HG03558 (cell line): Measurements from ENCODE around the gene TMEM125.

Experiments used
- ATAC-seq: cut with Tn5 transposase; IDR thresholded peaks from one replicate; pipeline ENCODE4 v1.9.1; 2021; ENCODE audit warnings: moderate number of reproducible peaks; ENCODE audit not compliant: unreplicated experiment; ENCODE audit errors: extremely low read depth

TMEM125 gene

DNA sequence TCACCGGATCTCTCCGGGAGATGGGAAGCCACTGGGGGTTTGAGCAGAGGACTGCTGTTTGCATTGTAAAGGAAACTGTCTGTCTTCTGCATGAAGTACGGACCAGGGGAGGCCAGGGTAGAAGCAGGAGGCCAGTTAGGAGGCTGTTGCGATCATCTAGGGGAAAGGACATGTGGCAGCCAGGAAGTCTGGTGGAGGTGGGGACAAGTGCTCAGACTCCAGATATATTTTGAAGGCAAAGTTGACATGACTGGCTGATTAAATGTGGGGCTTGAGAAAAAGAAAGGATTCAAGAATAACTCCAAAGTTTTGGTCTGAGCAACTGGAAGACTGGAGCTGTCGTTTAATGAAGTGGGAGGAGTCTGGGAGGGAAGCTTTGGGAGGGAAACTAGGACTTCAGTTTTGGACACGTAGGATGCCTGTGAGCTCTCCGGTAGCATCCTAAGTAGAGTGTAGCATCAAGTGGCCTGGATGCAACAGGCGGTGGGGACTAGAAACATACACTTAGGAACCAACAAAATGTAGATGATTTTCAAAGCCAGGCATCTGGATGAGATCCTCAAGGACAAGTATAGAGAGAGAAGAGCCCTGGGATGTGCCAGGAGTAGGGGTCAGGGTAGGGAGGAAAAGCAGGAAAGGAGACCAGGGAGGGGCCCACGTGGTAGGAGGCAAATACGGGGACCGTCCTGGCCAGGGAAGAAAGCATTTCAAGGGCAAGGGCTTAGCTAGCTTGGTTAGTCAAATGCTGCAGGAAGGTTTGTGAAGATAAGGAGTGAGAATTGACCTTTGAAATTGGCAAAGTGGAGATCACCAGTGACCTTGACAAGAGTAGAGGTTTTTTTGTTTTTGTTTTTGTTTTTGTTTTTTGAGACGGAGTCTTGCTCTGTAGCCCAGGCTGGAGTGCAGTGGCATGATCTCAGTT is 19.3 kb downstream of the TMEM125 start:
- no peak for ATAC-seq

DNA sequence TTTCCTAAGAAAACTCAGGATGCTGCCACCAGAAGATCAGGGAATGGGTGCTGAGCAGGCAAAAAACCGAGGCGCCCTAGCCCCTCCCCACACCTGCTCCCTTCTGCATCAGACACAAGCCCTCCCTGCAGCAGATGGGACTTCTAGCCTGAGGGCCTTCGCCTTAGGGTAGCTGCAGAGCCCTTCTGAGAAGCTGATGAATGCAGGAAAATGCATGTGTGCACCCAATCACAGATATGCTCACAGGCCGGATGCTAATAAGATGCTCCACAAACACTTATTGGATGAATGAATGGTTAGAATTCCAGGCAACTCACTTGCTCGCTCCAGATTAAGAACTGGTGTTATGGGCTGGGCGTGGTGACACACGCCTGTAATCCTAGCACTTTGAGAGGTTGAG is 22.4 kb downstream of the TMEM125 start:
- no peak for ATAC-seq

DNA sequence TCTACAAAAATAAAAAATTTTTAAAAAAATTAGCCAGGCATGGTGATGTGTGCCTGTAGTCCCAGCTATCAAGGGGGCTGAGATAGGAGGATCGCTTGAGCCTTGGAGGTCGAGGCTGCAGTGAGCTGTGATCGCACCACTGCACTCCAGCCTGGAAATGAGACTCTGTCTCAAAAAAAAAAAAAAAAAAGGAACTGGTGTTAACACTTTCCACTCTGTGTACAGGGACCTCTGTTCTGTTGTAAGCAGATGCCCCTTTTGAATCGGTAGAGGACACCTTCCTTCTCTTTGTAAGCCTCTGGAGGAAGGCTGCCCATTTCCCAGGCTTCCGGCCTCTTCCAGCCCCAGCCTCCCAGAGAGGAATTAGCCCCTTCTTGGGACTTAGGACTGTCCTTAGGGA is 22.9 kb downstream of the TMEM125 start:
- ATAC-seq: no peak

DNA sequence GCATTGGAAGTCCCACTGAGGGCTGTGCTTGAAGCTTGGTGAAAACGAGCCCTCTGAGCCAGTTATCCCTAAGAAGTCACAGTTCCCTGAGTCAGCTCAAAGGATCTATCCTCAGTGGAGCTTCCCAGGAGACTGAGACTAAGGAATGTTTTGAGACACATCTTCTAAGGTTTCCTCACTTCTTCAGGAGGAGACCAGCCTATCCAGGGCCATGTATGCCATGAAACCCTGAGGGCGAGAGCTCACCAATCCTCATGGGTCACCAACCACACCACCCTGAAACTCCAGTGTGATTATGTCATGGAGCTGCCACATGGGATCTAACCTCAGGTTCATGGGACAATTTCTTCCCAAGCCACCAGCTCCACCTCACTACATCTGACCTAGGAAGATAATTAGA is 23.4 kb downstream of the TMEM125 start:
- ATAC-seq: no peak

DNA sequence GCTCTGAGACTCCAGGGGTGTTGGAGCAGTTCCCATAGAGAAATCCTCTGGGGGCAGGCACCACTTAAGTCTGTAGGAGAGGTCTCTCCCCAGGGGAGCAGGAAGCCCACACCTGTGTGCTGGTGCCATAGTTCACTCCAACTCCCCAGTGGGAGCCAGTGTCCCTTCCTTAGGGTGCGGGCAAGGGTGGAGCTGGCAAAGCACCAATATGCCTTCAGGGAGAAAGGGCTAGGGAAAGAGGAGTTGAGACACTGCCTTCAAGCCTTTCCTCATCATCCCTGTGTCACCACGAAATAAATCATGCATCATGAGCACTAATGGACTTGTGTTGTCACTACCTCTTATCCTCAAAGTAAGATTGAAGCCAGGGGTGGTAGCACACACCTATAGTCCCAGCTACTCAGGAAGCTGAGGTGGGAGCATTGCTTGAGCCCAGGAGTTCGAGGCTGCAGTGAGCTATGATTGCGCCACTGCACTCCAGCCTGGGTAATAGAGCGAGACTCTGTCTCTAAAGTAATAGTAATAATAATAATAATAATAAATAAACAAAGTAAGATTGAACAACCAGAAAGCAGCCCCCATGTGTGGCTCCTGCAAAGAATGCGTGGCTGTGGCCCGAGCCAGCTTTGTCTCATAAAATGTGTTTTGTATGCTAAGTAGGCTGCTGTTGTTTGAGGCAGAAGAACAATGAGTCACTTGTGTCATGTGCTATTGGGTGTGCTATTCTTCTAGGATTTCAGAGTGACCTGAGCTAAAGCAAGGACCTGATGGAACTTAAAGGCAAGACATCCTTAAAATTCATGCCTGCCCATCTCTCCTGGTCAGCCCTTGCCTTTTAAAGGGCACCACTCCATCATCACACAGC is 24.3 kb downstream of the TMEM125 start:
- ATAC-seq: no peak

DNA sequence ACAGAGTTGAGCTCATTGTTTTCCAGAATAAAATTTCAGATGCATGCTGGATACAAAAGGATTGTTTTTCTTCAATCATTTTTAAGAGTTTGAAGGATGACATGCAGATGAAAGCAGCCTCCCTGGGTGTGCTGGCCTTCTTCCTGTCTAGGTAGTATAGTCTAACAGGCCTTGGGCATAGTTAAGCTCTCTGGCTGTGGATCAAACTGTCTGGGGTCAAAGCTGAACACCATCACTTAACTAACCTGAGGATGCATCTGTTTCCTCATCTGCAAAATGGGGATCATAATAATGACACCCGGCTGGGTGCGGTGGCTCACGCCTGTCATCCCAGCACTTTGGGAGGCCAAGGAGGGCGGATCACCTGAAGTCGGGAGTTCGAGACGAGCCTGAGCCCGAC is 25.0 kb downstream of the TMEM125 start:
- no peak for ATAC-seq

DNA sequence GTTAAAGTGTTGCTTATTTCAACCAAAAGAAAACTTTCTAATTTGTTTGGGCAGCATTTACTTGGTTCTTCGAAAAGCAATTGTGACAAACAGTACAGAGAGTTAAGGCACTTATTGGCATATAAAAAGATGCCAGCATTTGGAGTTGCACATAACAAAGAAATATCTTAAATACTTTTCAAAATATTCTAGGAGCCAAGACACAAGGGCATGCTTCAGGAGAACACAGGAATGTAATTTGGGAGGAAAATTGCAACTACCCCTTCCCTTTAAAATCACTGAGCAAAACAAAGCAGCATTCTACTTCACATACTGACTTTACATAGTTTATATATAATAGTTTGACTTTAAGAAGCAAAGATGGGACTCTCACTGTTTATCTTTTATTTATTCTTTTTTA is 26.4 kb downstream of the TMEM125 start:
- no peak for ATAC-seq

DNA sequence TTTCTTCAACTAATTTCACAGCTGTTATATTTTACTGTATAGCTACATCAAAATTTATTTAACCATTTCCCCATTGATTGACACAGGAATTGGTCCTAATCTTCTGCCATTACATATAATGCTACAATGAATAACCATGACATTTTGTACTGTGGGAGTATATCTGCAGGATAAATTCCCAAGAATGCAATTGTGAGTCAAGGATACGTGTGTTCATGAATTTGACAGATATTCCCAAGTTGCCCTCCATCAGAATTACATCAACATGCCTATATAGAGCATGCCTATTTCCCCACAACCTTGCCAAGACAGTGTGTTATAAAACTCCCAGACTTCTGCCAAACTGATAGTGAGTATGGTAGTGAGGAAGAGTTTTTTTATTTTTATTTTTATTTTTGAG is 28.3 kb downstream of the TMEM125 start:
- no peak for ATAC-seq

DNA sequence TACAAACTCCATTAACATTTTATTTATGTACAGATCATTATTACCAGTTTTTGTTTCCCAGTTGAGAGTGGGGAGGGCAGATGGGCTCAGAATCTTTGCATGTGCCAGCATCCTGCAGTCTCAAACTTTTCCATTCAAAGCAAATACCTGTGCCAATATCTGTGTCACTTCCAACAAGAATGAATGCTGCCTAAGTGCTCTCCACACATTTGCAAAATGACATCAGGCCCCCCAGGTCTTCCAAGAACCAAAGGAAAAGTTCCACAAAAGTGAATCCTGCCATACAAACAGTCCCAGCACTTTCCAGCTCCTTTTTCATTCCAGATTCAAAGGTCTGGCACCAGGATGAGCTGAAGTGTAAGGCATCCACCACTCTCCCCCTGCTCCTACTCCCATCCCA is 29.3 kb downstream of the TMEM125 start:
- no peak for ATAC-seq

DNA sequence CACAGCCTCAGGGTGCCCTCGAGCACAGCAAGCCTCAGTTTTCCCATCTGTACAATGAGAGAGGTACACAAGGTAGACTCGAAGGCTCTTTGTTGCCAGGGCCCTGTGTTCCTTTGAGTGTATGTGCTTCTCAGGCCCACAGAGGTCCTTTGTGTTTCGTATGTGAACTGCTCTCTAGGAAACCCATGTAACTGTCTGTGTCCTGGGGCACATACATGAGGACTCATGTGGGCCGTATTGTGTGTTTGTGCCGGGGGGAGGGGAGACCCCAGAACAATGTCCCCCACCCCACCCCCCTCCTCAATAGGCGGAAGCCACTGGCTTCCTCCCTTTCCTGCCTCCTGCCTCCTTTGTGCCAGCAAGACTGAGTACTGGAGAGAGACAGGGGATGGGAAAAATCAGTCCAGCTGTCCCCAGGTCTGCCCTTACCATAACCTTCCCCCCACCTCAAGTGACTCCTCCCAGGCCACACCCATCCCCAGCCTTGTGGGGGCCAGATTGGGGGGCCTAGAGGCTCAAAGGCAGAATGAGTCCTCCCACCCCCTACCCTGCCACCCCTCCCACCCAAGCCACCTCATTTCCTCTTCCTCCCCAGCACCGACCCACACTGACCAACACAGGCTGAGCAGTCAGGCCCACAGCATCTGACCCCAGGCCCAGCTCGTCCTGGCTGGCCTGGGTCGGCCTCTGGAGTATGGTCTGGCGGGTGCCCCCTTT is 30.8 kb downstream of the TMEM125 start, which contains the start of gene TIE1:
TSS of gene TIE1 (plus strand) at position 605 of the 717 bp plus-strand sequence. CDS start at position 695, 90 bp downstream.
- no peak for ATAC-seq

DNA sequence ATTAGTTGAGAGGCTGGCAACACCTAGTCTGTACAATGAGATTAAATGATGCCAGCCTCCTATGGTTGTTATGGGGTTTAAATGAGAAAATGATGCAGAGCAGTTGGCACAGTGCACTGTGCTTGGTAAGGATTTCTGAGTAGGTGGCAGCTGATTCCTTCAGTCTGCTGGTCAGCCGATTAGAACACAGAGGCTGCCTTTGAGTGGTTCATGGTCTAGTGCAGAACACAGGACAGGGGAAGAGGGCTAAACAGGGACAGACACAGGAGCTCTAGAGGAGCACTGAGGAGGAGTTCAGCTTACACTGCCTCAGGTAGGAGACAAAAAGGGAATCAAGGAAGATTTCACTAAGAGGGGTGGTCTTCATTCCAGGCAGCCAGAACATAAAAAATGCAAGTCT is 32.4 kb downstream of the TMEM125 start:
- ATAC-seq: no peak

DNA sequence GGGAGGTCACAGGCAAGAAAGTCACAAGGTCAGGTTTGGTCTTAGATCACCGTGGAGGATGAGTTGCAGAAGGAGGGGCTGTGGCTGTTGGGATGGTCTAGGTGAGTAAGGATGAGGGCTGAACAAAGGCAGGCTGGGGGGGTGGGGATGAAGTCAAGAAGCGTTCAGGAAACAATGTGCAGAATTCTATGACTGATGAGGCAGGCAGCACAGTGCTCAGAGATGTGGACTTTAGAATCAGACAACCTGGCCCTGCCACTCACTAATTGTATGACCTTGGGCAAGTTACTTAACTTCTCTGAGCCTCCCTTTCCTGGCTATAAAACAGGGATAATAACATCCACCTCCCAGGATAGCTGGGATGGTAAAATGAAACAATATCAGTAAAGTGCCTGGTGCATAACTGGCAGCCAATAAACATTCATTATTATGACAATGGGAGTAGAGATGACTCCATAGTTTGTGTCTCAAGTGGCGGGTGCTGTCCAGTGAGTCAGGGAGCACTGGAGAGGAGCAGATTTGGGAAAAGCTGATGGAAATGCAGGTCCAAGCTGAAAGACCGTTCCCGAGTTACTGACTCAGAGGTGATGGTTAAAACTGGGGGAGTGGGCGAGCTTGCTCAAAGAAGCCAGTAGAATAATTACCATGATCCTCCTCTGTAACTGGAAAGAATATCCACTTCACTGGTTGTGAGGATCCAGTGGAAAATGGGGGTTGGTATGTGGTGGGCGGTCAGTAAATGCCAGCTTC is 33.1 kb downstream of the TMEM125 start:
- no peak for ATAC-seq

DNA sequence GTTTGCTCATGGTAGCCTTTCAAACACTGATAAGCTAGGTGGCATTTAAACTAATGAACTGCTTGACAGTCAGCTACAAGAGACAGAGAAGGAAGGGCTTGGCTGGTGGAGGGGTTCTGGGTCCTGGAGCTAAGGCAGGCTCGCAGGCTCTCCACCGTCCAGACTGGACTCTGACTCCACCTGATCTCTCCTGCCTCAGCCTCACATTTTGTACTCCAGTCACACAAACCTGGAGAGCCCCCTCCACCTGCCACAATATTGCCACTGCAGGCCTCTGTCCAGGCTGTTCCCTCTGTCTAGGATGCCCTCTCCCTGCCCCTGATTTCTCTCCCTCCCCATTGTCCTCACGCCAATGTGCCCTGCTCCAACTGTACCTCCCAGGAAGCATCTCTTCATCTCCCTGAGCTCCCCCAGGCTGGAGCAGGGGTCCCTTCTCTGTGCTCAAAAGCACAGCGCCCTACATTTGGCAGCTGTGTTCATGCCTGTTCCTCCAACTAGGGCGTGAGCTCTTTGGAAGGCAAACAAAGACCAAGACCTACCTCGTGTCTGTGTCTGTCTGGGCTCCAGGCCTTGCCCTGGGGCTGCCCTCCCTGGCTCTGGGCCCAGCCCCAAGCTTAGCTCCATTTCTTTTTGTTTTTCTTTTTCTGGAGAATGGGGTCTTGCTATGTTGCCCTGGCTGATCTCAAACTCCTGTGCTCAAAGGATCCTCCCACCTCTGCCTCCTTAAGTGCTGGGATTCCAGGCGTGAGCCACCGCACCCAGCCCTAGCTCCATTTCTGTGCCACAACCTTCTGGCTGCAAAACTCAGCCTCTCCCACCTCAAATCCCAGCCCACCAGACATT is 33.9 kb downstream of the TMEM125 start:
- ATAC-seq: no peak

DNA sequence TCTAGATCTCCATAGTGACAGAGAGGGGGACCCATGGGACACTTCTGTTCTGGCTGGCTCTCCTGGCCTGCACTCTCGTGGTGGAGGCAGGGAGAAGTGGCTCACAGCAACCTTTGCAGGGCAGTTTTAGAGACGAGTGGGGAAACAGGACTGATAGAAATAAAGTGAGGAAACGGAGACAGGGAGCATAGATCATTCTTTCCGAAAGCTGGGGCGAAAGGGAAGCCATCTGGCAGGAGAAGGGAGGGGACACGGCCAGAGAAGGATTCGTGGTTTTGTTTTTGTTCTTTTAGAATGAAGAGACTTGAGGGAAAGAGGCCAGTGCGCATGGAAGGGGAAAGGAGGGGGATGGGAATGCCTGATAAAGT is 34.5 kb downstream of the TMEM125 start:
- no peak for ATAC-seq

DNA sequence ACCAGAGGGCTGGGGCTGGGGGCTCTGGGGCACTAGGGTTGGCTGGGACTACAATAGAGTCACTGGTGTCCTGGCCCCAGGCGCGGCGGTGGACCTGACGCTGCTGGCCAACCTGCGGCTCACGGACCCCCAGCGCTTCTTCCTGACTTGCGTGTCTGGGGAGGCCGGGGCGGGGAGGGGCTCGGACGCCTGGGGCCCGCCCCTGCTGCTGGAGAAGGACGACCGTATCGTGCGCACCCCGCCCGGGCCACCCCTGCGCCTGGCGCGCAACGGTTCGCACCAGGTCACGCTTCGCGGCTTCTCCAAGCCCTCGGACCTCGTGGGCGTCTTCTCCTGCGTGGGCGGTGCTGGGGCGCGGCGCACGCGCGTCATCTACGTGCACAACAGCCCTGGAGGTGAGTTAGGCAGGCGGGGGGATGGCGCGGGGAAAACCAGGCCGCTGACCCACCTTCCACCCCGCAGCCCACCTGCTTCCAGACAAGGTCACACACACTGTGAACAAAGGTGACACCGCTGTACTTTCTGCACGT is 35.1 kb downstream of the TMEM125 start:
- no peak for ATAC-seq

DNA sequence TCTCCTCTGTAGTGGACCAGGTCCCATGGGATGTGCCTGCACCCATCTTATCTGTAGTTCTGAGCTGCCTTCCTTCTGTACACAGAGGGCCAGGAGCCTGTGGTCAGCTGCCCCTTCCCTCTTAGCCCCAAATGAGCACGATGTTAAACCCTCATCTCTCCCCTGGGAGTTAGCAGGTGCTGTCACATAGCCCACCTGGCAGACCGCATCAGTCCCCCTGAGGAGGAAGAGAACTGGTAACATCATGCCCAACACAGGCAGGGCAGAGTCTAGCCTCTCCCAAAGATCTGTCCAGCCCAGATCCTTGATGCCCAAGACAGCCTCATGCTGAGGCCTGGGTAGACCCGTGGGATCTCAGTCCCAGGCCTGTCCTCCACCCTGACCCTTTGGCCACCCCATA is 35.7 kb downstream of the TMEM125 start:
- ATAC-seq: no peak

DNA sequence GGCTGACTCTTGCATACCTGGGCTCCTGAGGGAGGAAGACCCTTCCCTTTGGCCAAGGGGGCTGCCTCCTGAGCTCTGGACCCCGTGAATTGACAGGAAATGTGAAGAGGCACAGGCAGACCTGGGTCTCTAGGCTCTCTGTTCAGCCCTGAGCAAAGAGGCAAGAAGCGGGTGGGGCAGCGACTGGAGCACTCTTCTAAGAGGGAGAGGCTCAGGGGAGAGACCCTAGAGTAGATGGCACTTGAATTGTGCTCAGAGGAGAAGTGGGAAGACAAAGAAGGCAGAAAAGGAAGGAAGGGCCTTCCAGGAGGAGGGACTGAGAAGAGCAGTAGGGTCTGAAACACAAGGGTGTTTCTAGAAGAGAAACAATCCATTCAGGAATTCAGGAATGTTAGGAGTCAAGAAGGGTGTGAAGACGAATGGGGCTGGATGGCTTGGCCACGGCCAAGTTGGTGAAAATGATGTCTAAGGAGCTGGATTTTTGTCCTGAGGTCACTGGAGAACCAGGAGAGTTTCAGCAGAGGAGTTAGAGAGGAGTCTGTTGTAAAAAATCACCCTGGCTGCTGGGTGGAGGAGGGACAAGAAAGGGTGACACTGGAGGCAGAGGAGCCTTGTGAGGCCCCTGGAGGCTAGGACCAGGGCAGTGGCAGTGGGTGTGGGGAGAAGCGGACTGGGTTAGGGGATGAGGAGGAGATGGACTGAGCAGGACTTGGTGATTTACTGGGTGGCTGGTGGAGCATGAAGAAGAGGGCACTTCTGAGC is 36.3 kb downstream of the TMEM125 start:
- ATAC-seq: no peak
